OCI-LY7 (cell line): ENCODE data around the gene PRKG1. TPM values are rescaled to one million over a fixed set of nuclear protein-coding genes. Genes with fewer than 3 reads are reported as not detected.

ENCODE experiments used
- BruUV-seq: library from RNA; stranded (reverse); fragments of 400-500 nt; replicated peaks from 2 replicates; lab custom pipeline; 2021; lab: Mats Ljungman, UMichigan
- CTCF ChIA-PET: fragments of 300-600 bp; sonication (Branson Sonifier 250); formaldehyde crosslinking; loops from one replicate; lab custom pipeline; 2022; ENCODE audit warnings: antibody characterized with exemption; ENCODE audit not compliant: unreplicated experiment; lab: Charles Lee
- POLR2A ChIA-PET: fragments of 300-600 bp; sonication (Branson Sonifier 250); formaldehyde crosslinking; loops from one replicate; lab custom pipeline; 2022; ENCODE audit warnings: antibody characterized with exemption; lab: Charles Lee
- DNase-seq: peaks from one replicate; pipeline ENCODE4 v3.0.0-alpha.2; 2015; ENCODE audit warnings: low spot score
- H2AFZ ChIP-seq: fragments of 200-600 bp; sonication (generic), shearing (Covaris generic); 2 replicates; pipeline ENCODE4 v1.6.1; 2014; ENCODE audit warnings: mild to moderate bottlenecking, antibody characterized with exemption, low read length, moderate library complexity
- H3K27ac ChIP-seq: fragments of 200-600 bp; sonication (generic); 2 replicates; pipeline ENCODE4 v1.5.1; 2014; ENCODE audit warnings: mixed run types, low read depth, mild to moderate bottlenecking, moderate library complexity, low read length, inconsistent platforms; ENCODE audit not compliant: poor library complexity, severe bottlenecking
- H3K36me3 ChIP-seq: fragments of 200-600 bp; sonication (generic); 2 replicates; pipeline ENCODE4 v1.6.1; 2014; ENCODE audit warnings: mild to moderate bottlenecking, antibody characterized with exemption, low read length, moderate library complexity, mixed read lengths; ENCODE audit not compliant: insufficient read depth
- H3K4me1 ChIP-seq: fragments of 200-600 bp; sonication (generic); 2 replicates; pipeline ENCODE4 v1.5.1; 2014; ENCODE audit warnings: mild to moderate bottlenecking, low read length; ENCODE audit not compliant: insufficient read depth, poor library complexity, severe bottlenecking
- H3K4me2 ChIP-seq: fragments of 200-600 bp; sonication (generic); 2 replicates; pipeline ENCODE4 v1.6.1; 2014; ENCODE audit warnings: mild to moderate bottlenecking, low read length
- H3K4me3 ChIP-seq: fragments of 200-600 bp; sonication (generic); 2 replicates; pipeline ENCODE4 v1.5.1; 2014; ENCODE audit warnings: mild to moderate bottlenecking, low read depth, low read length; ENCODE audit not compliant: poor library complexity, severe bottlenecking
- H3K79me2 ChIP-seq: fragments of 200-600 bp; sonication (generic); 2 replicates; pipeline ENCODE4 v1.6.1; 2016; ENCODE audit warnings: low read depth, mild to moderate bottlenecking, low read length, moderate library complexity, mixed read lengths; ENCODE audit not compliant: insufficient read depth
- H3K9me2 ChIP-seq: fragments of 200-600 bp; sonication (generic); 2 replicates; pipeline ENCODE4 v1.6.1; 2016; ENCODE audit warnings: mild to moderate bottlenecking, low read length, mixed read lengths; ENCODE audit not compliant: insufficient read depth
- H3K9me3 ChIP-seq: fragments of 200-600 bp; sonication (generic); 2 replicates; pipeline ENCODE4 v1.6.1; 2014; ENCODE audit warnings: mild to moderate bottlenecking, mixed run types, low read length, mixed read lengths
- H4K20me1 ChIP-seq: fragments of 200-600 bp; sonication (generic); 2 replicates; pipeline ENCODE4 v1.6.1; 2014; ENCODE audit warnings: mild to moderate bottlenecking, antibody characterized with exemption, low read length, moderate library complexity, mixed read lengths; ENCODE audit not compliant: insufficient read depth
- CTCF ChIP-seq: fragments of 200-600 bp; sonication (generic); conservative IDR thresholded peaks from 2 replicates; pipeline ENCODE4 v1.5.1; 2014; ENCODE audit warnings: mild to moderate bottlenecking, antibody characterized with exemption, low read length, moderate library complexity, mixed read lengths
- EZH2phosphoT487 ChIP-seq: fragments of 200-600 bp; sonication (generic); IDR thresholded peaks from 2 replicates; pipeline ENCODE4 v1.6.1; 2018; ENCODE audit warnings: low read depth, borderline replicate concordance, mild to moderate bottlenecking, mixed run types, antibody characterized with exemption, low read length, moderate library complexity, mixed read lengths
- intact Hi-C: fragments of 100-400 bp; cut with micrococcal nuclease; formaldehyde crosslinking; loops from one replicate; pipeline ENCODE4 v1.10.0; 2022; ENCODE audit not compliant: unreplicated experiment
- total RNA-seq, 2 experiments: library from RNA; depleted of rRNA in 1 of 2; stranded (reverse); fragments of >200 nt in 1 of 2; shearing (Covaris generic) in 1 of 2; gene quantifications; 2 replicates each; pipeline ENCODE4 v1.2.3, GENCODE V29; 2014 to 2022

The PRKG1 gene
- total RNA-seq, 2 experiments from 2014 or later, result not detected

GRCh38 chr10:51034769-51035168 lies 39.5 kb upstream of the PRKG1 start:
- BruUV-seq, result no TSS peak
- no peak for DNase-seq
- no peak overlapping the region for H3K27ac ChIP-seq
- no peak for TF ChIP-seq EZH2phosphoT487
- TF ChIP-seq CTCF, result no peak
- ChIA-PET CTCF (interaction anchor here (0.6 kb wide), 1 partner anchor 1337 kb away, joined by 3 read pairs; no protein-coding TSS in a partner anchor), POLR2A (interaction anchor here (0.5 kb wide), 1 partner anchor 618 kb away, joined by 4 read pairs; no protein-coding TSS in a partner anchor)
- no peaks in the 10 kb centered on the region for H3K79me2 ChIP-seq
- no peak overlapping the region for H3K4me2 ChIP-seq
- no peaks in the 10 kb centered on the region for H3K4me1 ChIP-seq
- intact Hi-C loops, result no loop called here
- H3K4me3 ChIP-seq, result no peak overlapping the region
- no peaks in the 10 kb centered on the region for H4K20me1 ChIP-seq
- H2AFZ ChIP-seq, result no peak overlapping the region
- H3K9me2 ChIP-seq, result no peaks in the 10 kb centered on the region
- H3K36me3 ChIP-seq, result no peaks in the 10 kb centered on the region
- no peaks in the 10 kb centered on the region for H3K9me3 ChIP-seq

GRCh38 chr10:51035344-51035743 lies 38.9 kb upstream of the PRKG1 start:
- no peaks in the 10 kb centered on the region for H3K79me2 ChIP-seq
- no peaks in the 10 kb centered on the region for H4K20me1 ChIP-seq
- H3K9me2 ChIP-seq, result no peaks in the 10 kb centered on the region
- no peaks in the 10 kb centered on the region for H3K4me1 ChIP-seq
- no peak overlapping the region for H3K27ac ChIP-seq
- CTCF ChIA-PET, result interaction anchor here (0.6 kb wide), 1 partner anchor 1338 kb away, joined by 3 read pairs; no protein-coding TSS in a partner anchor
- H2AFZ ChIP-seq, result no peak overlapping the region
- BruUV-seq, result no TSS peak
- POLR2A ChIA-PET, result interaction anchor here (0.5 to 0.6 kb wide), 2 partner anchors 346 to 619 kb away, joined by 3 to 4 read pairs; no protein-coding TSS in a partner anchor
- no peaks in the 10 kb centered on the region for H3K9me3 ChIP-seq
- H3K4me3 ChIP-seq, result no peak overlapping the region
- intact Hi-C loops, result no loop called here
- no peaks in the 10 kb centered on the region for H3K36me3 ChIP-seq
- DNase-seq, result no peak
- H3K4me2 ChIP-seq, result no peak overlapping the region
- TF ChIP-seq CTCF (no peak), EZH2phosphoT487 (no peak)

GRCh38 chr10:51045871-51046270 lies 28.4 kb upstream of the PRKG1 start:
- no peak for DNase-seq
- no TSS peak for BruUV-seq
- intact Hi-C loops, result no loop called here
- no peak for TF ChIP-seq EZH2phosphoT487
- no peak for TF ChIP-seq CTCF
- ChIA-PET POLR2A (no interaction called here), CTCF (no interaction called here)
- Histone ChIP-seq H3K79me2 (no peaks in the 10 kb centered on the region), H3K36me3 (no peaks in the 10 kb centered on the region), H2AFZ (no peak overlapping the region), H3K4me2 (no peak overlapping the region), H4K20me1 (no peaks in the 10 kb centered on the region), H3K9me2 (no peaks in the 10 kb centered on the region), H3K4me1 (no peaks in the 10 kb centered on the region), H3K27ac (no peak overlapping the region), H3K9me3 (no peaks in the 10 kb centered on the region), H3K4me3 (no peak overlapping the region)
